TTC549 (cell line): Measurements from ENCODE around the gene MYO18A.
"Not testable (repeated sequence)": the region's sequence is repeated elsewhere in the genome, so short reads cannot be mapped to it uniquely, and the experiment has no call there.

ENCODE experiments used
- FAIRE-seq: peaks from 2 replicates; lab custom pipeline; 2012; peaks lifted over from hg19 to GRCh38; lab: Jason Lieb, UNC

MYO18A gene

GRCh38 chr17:29193146-29193545, 12.9 kb upstream of the MYO18A start:
- FAIRE-seq: no peak

GRCh38 chr17:29190592-29191207, 10.5 kb upstream of the MYO18A start:
- no peak for FAIRE-seq

- FAIRE-seq: no peak
These were observed 9.8 kb upstream of the MYO18A start for GRCh38 chr17:29190039-29190438.

GRCh38 chr17:29189355-29189754, 9.2 kb upstream of the MYO18A start:
- FAIRE-seq: no peak

GRCh38 chr17:29181226-29181625, 1.0 kb upstream of the MYO18A start:
- no peak for FAIRE-seq

- FAIRE-seq: no peak
These were observed 576 bp upstream of the MYO18A start for GRCh38 chr17:29180788-29181160.

- FAIRE-seq: no peak
These were observed 765 bp downstream of the MYO18A start for GRCh38 chr17:29179232-29180033.

- FAIRE-seq: no peak
These were observed 1.4 kb downstream of the MYO18A start for GRCh38 chr17:29178750-29179231.

GRCh38 chr17:29177871-29178749, 2.1 kb downstream of the MYO18A start:
- no peak for FAIRE-seq

- FAIRE-seq: no peak
These were observed 2.7 kb downstream of the MYO18A start for GRCh38 chr17:29177541-29177870.

GRCh38 chr17:29176558-29177351, 3.4 kb downstream of the MYO18A start:
- no peak for FAIRE-seq

- no peak for FAIRE-seq
These were observed 4.8 kb downstream of the MYO18A start for GRCh38 chr17:29175349-29175748.

- FAIRE-seq: no peak
These were observed 7.6 kb downstream of the MYO18A start for GRCh38 chr17:29172589-29172988.

GRCh38 chr17:29170682-29171081, 9.5 kb downstream of the MYO18A start:
- no peak for FAIRE-seq

- no peak for FAIRE-seq
These were observed 10.2 kb downstream of the MYO18A start for GRCh38 chr17:29169806-29170591.

- FAIRE-seq: not testable (repeated sequence)
These were observed 11.5 kb downstream of the MYO18A start for GRCh38 chr17:29168759-29169126.

- no peak for FAIRE-seq
These were observed 12.0 kb downstream of the MYO18A start for GRCh38 chr17:29168079-29168758.

- FAIRE-seq: no peak
These were observed 12.7 kb downstream of the MYO18A start for GRCh38 chr17:29167393-29168078.

- no peak for FAIRE-seq
These were observed 13.7 kb downstream of the MYO18A start for GRCh38 chr17:29166507-29166887.

GRCh38 chr17:29165800-29166506, 14.2 kb downstream of the MYO18A start:
- FAIRE-seq: no peak
